Measurements from ENCODE around the gene GCN1.
"Not testable (repeated sequence)": the region's sequence is repeated elsewhere in the genome, so short reads cannot be mapped to it uniquely, and the experiment has no call there.

GCN1 gene

GRCh38 chr12:120214626-120215356 is 20.3 kb upstream of the GCN1 start:
- no peak for DNase-seq (ENCODE audit: low read depth)

- no peak for DNase-seq (ENCODE audit: low read depth)
These were observed 19.2 kb upstream of the GCN1 start for GRCh38 chr12:120213758-120214157.

- DNase-seq (ENCODE audit: low read depth) = not testable (repeated sequence)
These were observed 18.7 kb upstream of the GCN1 start for GRCh38 chr12:120213182-120213581.

GRCh38 chr12:120212301-120212700 is 17.8 kb upstream of the GCN1 start:
- no peak for DNase-seq (ENCODE audit: low read depth)

GRCh38 chr12:120211904-120212283 is 17.4 kb upstream of the GCN1 start:
- DNase-seq (ENCODE audit: low read depth) = no peak

- DNase-seq (ENCODE audit: low read depth) = no peak
These were observed 16.9 kb upstream of the GCN1 start for GRCh38 chr12:120211243-120211903.

- no peak for DNase-seq (ENCODE audit: low read depth)
These were observed 15.3 kb upstream of the GCN1 start for GRCh38 chr12:120209851-120210250.

- no peak for DNase-seq (ENCODE audit: low read depth)
These were observed 12.7 kb upstream of the GCN1 start for GRCh38 chr12:120207227-120207626.

GRCh38 chr12:120206781-120207180 is 12.3 kb upstream of the GCN1 start:
- not testable (repeated sequence) for DNase-seq (ENCODE audit: low read depth)

- no peak for DNase-seq (ENCODE audit: low read depth)
These were observed 11.7 kb upstream of the GCN1 start for GRCh38 chr12:120206228-120206627.

GRCh38 chr12:120204171-120204570 is 9.7 kb upstream of the GCN1 start:
- no peak for DNase-seq (ENCODE audit: low read depth)

GRCh38 chr12:120200364-120200800 is 5.9 kb upstream of the GCN1 start:
- no peak for DNase-seq (ENCODE audit: low read depth)

- peak; percentile 60 for DNase-seq (ENCODE audit: low read depth)
These were observed 5.2 kb upstream of the GCN1 start for GRCh38 chr12:120199595-120200306.

- no peak for DNase-seq (ENCODE audit: low read depth)
These were observed 4.5 kb upstream of the GCN1 start for GRCh38 chr12:120199025-120199424.

- DNase-seq (ENCODE audit: low read depth) = no peak
These were observed 3.0 kb upstream of the GCN1 start for GRCh38 chr12:120197542-120197887.

- not testable (repeated sequence) for DNase-seq (ENCODE audit: low read depth)
These were observed 2.5 kb upstream of the GCN1 start for GRCh38 chr12:120196817-120197541.

- no peak for DNase-seq (ENCODE audit: low read depth)
These were observed 1.8 kb upstream of the GCN1 start for GRCh38 chr12:120196363-120196762.

GRCh38 chr12:120194226-120194533 is 335 bp downstream of the GCN1 start:
- no peak for DNase-seq (ENCODE audit: low read depth)

GRCh38 chr12:120193286-120193685 is 1.2 kb downstream of the GCN1 start:
- not testable (repeated sequence) for DNase-seq (ENCODE audit: low read depth)

GRCh38 chr12:120190985-120191480 is 3.5 kb downstream of the GCN1 start:
- no peak for DNase-seq (ENCODE audit: low read depth)

GRCh38 chr12:120190386-120190785 is 4.1 kb downstream of the GCN1 start:
- DNase-seq (ENCODE audit: low read depth) = no peak

- DNase-seq (ENCODE audit: low read depth) = no peak
These were observed 7.9 kb downstream of the GCN1 start for GRCh38 chr12:120186654-120187053.
